ENCODE data around the gene GNG7. TPM values are rescaled to one million over a fixed set of nuclear protein-coding genes. Genes with fewer than 3 reads are reported as not detected.

Gene GNG7
- polyA plus RNA-seq, 1 experiment = 0.57 TPM

DNA sequence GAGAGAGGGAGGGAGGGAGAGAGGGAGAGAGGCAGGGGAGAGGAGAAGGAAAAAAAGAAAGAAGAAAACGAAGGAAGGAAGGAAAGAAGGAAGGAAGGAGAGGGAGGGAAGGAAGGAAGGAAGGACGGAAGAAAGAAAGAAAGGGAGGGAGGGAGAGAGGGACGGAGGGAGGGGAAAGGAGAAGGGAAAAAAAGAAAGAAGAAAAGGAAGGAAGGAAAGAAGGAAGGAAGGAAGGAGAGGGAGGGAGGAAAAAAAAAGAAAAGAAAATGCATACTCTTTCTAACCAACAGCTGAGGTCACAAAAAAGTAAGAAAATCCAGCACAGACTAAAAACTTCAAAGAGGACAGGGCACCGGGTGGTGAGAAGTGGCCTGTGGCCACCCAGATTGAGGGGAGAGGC, 109.7 kb downstream of the GNG7 start:
- TF ChIP-seq, protein P1, sequence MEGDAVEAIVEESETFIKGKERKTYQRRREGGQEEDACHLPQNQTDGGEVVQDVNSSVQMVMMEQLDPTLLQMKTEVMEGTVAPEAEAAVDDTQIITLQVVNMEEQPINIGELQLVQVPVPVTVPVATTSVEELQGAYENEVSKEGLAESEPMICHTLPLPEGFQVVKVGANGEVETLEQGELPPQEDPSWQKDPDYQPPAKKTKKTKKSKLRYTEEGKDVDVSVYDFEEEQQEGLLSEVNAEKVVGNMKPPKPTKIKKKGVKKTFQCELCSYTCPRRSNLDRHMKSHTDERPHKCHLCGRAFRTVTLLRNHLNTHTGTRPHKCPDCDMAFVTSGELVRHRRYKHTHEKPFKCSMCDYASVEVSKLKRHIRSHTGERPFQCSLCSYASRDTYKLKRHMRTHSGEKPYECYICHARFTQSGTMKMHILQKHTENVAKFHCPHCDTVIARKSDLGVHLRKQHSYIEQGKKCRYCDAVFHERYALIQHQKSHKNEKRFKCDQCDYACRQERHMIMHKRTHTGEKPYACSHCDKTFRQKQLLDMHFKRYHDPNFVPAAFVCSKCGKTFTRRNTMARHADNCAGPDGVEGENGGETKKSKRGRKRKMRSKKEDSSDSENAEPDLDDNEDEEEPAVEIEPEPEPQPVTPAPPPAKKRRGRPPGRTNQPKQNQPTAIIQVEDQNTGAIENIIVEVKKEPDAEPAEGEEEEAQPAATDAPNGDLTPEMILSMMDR (IDR thresholded peaks at IDR 0.05; ENCODE audit: low read depth, low read length) = no peak
- ChIA-PET CTCF (interaction anchor here (0.7 kb wide), 1 partner anchor 43 kb away, joined by 3 read pairs; no protein-coding TSS in a partner anchor), POLR2A (interaction anchor here (1.1 to 2.5 kb wide), 2 partner anchors 11 to 117 kb away, joined by 3 to 8 read pairs; partner anchors contain the start of gene GADD45B)
- no peaks in the 10 kb centered on the region for H3K9me3 ChIP-seq (ENCODE audit: control insufficient read depth, insufficient read depth, low read length)
- no peak for DNase-seq (ENCODE audit: low read depth, low spot score)
- H3K27me3 ChIP-seq (ENCODE audit: control insufficient read depth, insufficient read depth, low read length) = no peaks in the 10 kb centered on the region
- no peak overlapping the region for H3K4me3 ChIP-seq (ENCODE audit: low read depth, low read length)
- no peak overlapping the region for H3K27ac ChIP-seq (ENCODE audit: low read depth, low read length)

DNA sequence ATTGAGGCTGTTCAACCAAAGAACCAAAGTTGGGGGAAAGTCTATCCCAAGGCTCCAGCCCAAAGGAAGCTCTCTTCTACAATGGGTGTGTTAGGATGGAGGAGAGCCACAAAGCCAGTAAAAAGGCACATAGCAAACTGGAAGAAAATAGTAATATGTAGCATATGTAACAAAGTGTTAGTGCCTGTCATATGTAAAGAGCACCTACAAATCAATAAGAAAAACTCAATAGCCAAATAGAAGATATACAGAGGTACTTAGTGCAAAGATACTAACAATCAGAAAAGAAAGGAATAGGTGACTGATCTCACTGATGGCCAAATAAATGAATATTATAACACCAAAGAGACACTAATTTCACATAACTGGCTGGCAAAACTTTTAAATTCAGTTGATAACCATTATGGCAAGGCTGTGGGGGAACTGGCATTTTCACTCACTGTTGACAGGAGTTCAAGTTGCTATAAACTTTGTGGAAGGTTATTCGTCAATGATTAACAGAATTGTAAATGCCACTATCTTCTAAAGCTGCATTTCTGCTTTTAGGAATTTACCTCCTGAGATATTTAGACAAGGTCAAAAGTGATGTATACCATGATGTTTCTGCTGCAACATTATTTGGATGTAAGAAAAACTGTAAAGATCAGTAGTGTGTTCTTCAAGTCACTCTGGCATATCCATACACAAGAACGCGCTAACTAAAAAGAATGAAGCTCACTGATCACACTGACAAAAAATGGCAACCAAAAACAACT, 110.8 kb downstream of the GNG7 start:
- POLR2A ChIA-PET = interaction anchor here (2.5 kb wide), 1 partner anchor 116 kb away, joined by 8 read pairs; the partner anchor contains the start of gene GADD45B
- CTCF ChIA-PET = interaction anchor here (0.6 kb wide), 1 partner anchor 743 kb away, joined by 3 read pairs; no protein-coding TSS in a partner anchor
- TF ChIP-seq, protein P1 (IDR thresholded peaks at IDR 0.05; ENCODE audit: low read depth, low read length) = no peak
- no peak overlapping the region for H3K27ac ChIP-seq (ENCODE audit: low read depth, low read length)
- no peak for DNase-seq (ENCODE audit: low read depth, low spot score)
- no peak overlapping the region for H3K4me3 ChIP-seq (ENCODE audit: low read depth, low read length)
- no peaks in the 10 kb centered on the region for H3K27me3 ChIP-seq (ENCODE audit: control insufficient read depth, insufficient read depth, low read length)
- no peaks in the 10 kb centered on the region for H3K9me3 ChIP-seq (ENCODE audit: control insufficient read depth, insufficient read depth, low read length)

DNA sequence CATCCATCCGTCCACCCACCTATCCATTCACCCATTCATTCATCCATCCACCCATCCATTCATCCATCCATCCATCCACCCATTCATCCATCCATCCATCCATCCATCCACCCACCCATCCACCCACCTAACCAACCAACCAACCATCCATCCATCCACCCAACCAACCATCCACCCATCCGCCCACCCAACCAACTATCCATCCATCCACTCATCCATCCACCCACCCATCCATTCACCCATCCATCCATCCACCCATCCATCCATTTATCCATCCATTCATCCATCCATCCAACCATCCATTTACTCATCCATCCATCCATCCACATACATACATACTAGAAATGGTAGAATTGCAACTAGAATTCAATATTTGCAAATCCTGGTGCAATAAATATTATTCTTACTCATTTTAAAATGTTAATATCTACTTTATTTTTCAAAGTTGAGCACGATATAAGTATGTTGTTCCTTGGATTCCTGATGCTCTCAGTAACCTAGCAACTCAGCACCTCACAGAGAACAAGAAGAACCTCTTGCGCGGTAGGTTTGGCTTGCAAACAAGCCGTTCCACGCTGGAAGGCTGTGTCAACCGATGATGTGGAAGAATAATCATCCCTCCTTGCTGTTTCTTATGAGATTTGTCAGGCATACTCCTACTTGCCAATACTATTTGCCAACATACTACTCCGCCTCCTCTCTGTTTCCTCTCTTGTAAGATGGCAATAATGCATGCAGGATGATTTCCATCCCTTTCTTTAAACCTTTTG, 111.7 kb downstream of the GNG7 start:
- ChIA-PET CTCF (no interaction called here), POLR2A (interaction anchor here (2.5 kb wide), 1 partner anchor 115 kb away, joined by 8 read pairs; the partner anchor contains the start of gene GADD45B)
- H3K9me3 ChIP-seq (ENCODE audit: control insufficient read depth, insufficient read depth, low read length) = no peaks in the 10 kb centered on the region
- TF ChIP-seq, protein P1 (IDR thresholded peaks at IDR 0.05; ENCODE audit: low read depth, low read length) = no peak
- DNase-seq (ENCODE audit: low read depth, low spot score) = no peak
- no peak overlapping the region for H3K27ac ChIP-seq (ENCODE audit: low read depth, low read length)
- H3K4me3 ChIP-seq (ENCODE audit: low read depth, low read length) = no peak overlapping the region
- H3K27me3 ChIP-seq (ENCODE audit: control insufficient read depth, insufficient read depth, low read length) = no peaks in the 10 kb centered on the region

DNA sequence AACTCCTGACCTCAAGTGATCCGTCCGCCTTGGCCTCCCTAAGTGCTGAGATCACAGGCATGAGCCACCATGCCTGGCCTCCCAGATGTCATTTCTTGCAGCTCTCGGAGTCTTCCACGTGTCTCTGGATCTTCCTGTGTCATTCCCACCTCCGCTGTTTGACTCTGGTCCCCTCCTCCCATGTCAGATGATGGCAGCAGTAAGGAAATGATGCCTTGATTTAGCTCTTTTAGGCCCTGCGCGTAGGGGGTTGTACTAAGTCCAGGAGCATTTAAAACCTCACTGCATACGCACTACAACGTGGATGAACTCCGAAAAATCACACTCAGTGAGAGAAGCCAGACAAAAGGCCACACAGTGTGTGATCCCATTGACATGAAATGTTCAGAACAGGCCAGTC, 113.1 kb downstream of the GNG7 start:
- POLR2A ChIA-PET = interaction anchor here (0.7 to 1.2 kb wide), 2 partner anchors 46 to 113 kb away, joined by 3 to 5 read pairs; partner anchors contain the start of gene GADD45B
- no peaks in the 10 kb centered on the region for H3K9me3 ChIP-seq (ENCODE audit: control insufficient read depth, insufficient read depth, low read length)
- CTCF ChIA-PET = interaction anchor here (1.2 kb wide), 1 partner anchor 22 kb away, joined by 3 read pairs; no protein-coding TSS in a partner anchor
- TF ChIP-seq, protein P1 (IDR thresholded peaks at IDR 0.05; ENCODE audit: low read depth, low read length) = no peak
- H3K27me3 ChIP-seq (ENCODE audit: control insufficient read depth, insufficient read depth, low read length) = no peaks in the 10 kb centered on the region
- H3K27ac ChIP-seq (ENCODE audit: low read depth, low read length) = no peak overlapping the region
- no peak for DNase-seq (ENCODE audit: low read depth, low spot score)
- H3K4me3 ChIP-seq (ENCODE audit: low read depth, low read length) = no peak overlapping the region
